ENCODE data around the gene APOC4.

APOC4 gene

GRCh38 chr19:44943801-44944249 lies 1.8 kb downstream of the APOC4 start:
- TF ChIP-seq CTCF (IDR thresholded peaks at IDR 0.05; ENCODE audit: low read length) = no peak
- TF ChIP-seq EZH2 (optimal IDR thresholded peaks at IDR 0.05; ENCODE audit: low read depth, low read length) = no peak
- no peak for TF ChIP-seq EZH2phosphoT487 (IDR thresholded peaks at IDR 0.05; ENCODE audit: low read length)
- no peak for DNase-seq

GRCh38 chr19:44947041-44947581 lies 5.1 kb downstream of the APOC4 start:
- Histone ChIP-seq H3K9me3 (replicated peaks; ENCODE audit: insufficient read depth, low read length) (no peaks in the 10 kb centered on the region), H3K4me1 (ENCODE audit: low read length) (no peaks in the 10 kb centered on the region), H3K4me3 (ENCODE audit: low read length) (no peak overlapping the region), H3K9me2 (replicated peaks; ENCODE audit: insufficient read depth, low read length) (no peaks in the 10 kb centered on the region), H3K4me2 (ENCODE audit: low read depth, low read length) (no peak overlapping the region), H3K27ac (ENCODE audit: low read length) (no peak overlapping the region), H3K36me3 (replicated peaks; ENCODE audit: insufficient read depth, low read length) (no peaks in the 10 kb centered on the region), H2AFZ (ENCODE audit: low read length) (no peak overlapping the region), H4K20me1 (ENCODE audit: insufficient read depth, low read length) (no peaks in the 10 kb centered on the region), H3K9ac (ENCODE audit: low read length) (no peak overlapping the region), H3K27me3 (replicated peaks; ENCODE audit: insufficient read depth, low read length) (no peaks in the 10 kb centered on the region), H3K79me2 (ENCODE audit: low read length) (no peaks in the 10 kb centered on the region), H3F3A (ENCODE audit: insufficient read depth, low read length) (no peaks in the 10 kb centered on the region; the same call in 1 of the 2 replicates)
- no peak for DNase-seq
- TF ChIP-seq EZH2 (optimal IDR thresholded peaks at IDR 0.05; ENCODE audit: low read depth, low read length) = no peak

More at GRCh38 chr19:44943801-44944249, 1.8 kb downstream of the APOC4 start:
- H3K4me1 ChIP-seq (ENCODE audit: low read length) = no peaks in the 10 kb centered on the region
- H2AFZ ChIP-seq (ENCODE audit: low read length) = no peak overlapping the region
- H3K4me3 ChIP-seq (ENCODE audit: low read length) = no peak overlapping the region
- no peaks in the 10 kb centered on the region for H3K9me3 ChIP-seq (replicated peaks; ENCODE audit: insufficient read depth, low read length)
- no peaks in the 10 kb centered on the region for H3K27me3 ChIP-seq (replicated peaks; ENCODE audit: insufficient read depth, low read length)
- no peak overlapping the region for H3K9ac ChIP-seq (ENCODE audit: low read length)
- no peaks in the 10 kb centered on the region for H3K36me3 ChIP-seq (replicated peaks; ENCODE audit: insufficient read depth, low read length)
- H3K4me2 ChIP-seq (ENCODE audit: low read depth, low read length) = no peak overlapping the region
- H4K20me1 ChIP-seq (ENCODE audit: insufficient read depth, low read length) = no peaks in the 10 kb centered on the region
- H3F3A ChIP-seq (ENCODE audit: insufficient read depth, low read length) = no peaks in the 10 kb centered on the region
- no peaks in the 10 kb centered on the region for H3K9me2 ChIP-seq (replicated peaks; ENCODE audit: insufficient read depth, low read length)
- H3K27ac ChIP-seq (ENCODE audit: low read length) = no peak overlapping the region
- no peaks in the 10 kb centered on the region for H3K79me2 ChIP-seq (ENCODE audit: low read length)

GRCh38 chr19:44948237-44948636 lies 6.2 kb downstream of the APOC4 start:
- no peaks in the 10 kb centered on the region for H3K79me2 ChIP-seq (ENCODE audit: low read length)
- no peak for TF ChIP-seq EZH2 (optimal IDR thresholded peaks at IDR 0.05; ENCODE audit: low read depth, low read length)
- no peak for TF ChIP-seq CTCF (IDR thresholded peaks at IDR 0.05; ENCODE audit: low read length)
- H3K9me3 ChIP-seq (replicated peaks; ENCODE audit: insufficient read depth, low read length) = no peaks in the 10 kb centered on the region
- H2AFZ ChIP-seq (ENCODE audit: low read length) = no peak overlapping the region
- H3K36me3 ChIP-seq (replicated peaks; ENCODE audit: insufficient read depth, low read length) = no peaks in the 10 kb centered on the region
- no peak overlapping the region for H3K9ac ChIP-seq (ENCODE audit: low read length)
- no peaks in the 10 kb centered on the region for H3K9me2 ChIP-seq (replicated peaks; ENCODE audit: insufficient read depth, low read length)
- H3K4me1 ChIP-seq (ENCODE audit: low read length) = no peaks in the 10 kb centered on the region
- H3F3A ChIP-seq (ENCODE audit: insufficient read depth, low read length) = no peaks in the 10 kb centered on the region; the same call in 1 of the 2 replicates
- H3K4me3 ChIP-seq (ENCODE audit: low read length) = no peak overlapping the region
- DNase-seq = no peak
- no peak overlapping the region for H3K4me2 ChIP-seq (ENCODE audit: low read depth, low read length)
- no peaks in the 10 kb centered on the region for H3K27me3 ChIP-seq (replicated peaks; ENCODE audit: insufficient read depth, low read length)
- no peak overlapping the region for H3K27ac ChIP-seq (ENCODE audit: low read length)
- no peaks in the 10 kb centered on the region for H4K20me1 ChIP-seq (ENCODE audit: insufficient read depth, low read length)

GRCh38 chr19:44948763-44949374 lies 6.8 kb downstream of the APOC4 start:
- Histone ChIP-seq H3K27ac (ENCODE audit: low read length) (no peak overlapping the region), H3K27me3 (replicated peaks; ENCODE audit: insufficient read depth, low read length) (no peaks in the 10 kb centered on the region), H3K79me2 (ENCODE audit: low read length) (peaks cover 5% of the 10 kb centered on the region), H3K9me3 (replicated peaks; ENCODE audit: insufficient read depth, low read length) (no peaks in the 10 kb centered on the region), H3K9ac (ENCODE audit: low read length) (no peak overlapping the region), H3K4me3 (ENCODE audit: low read length) (no peak overlapping the region), H3K4me2 (ENCODE audit: low read depth, low read length) (no peak overlapping the region), H2AFZ (ENCODE audit: low read length) (no peak overlapping the region), H3K4me1 (ENCODE audit: low read length) (0 out of 2 replicates have a peak, but pooled peaks cover 4% of the 10 kb centered on the region), H3F3A (ENCODE audit: insufficient read depth, low read length) (no peaks in the 10 kb centered on the region; the same call in 1 of the 2 replicates), H3K9me2 (replicated peaks; ENCODE audit: insufficient read depth, low read length) (no peaks in the 10 kb centered on the region), H3K36me3 (replicated peaks; ENCODE audit: insufficient read depth, low read length) (no peaks in the 10 kb centered on the region), H4K20me1 (ENCODE audit: insufficient read depth, low read length) (no peaks in the 10 kb centered on the region)
- no peak for DNase-seq
- TF ChIP-seq EZH2 (optimal IDR thresholded peaks at IDR 0.05; ENCODE audit: low read depth, low read length) (no peak), CTCF (IDR thresholded peaks at IDR 0.05; ENCODE audit: low read length) (no peak), EZH2phosphoT487 (IDR thresholded peaks at IDR 0.05; ENCODE audit: low read length) (no peak)
